Suprapubic skin (tissue), 3 donors: ENCODE data around the gene SETD4.

ENCODE experiments used
- EP300 ChIP-seq: sonication (generic); formaldehyde crosslinking; IDR thresholded peaks from one replicate; pipeline ENCODE4 v1.6.1; 2017; ENCODE audit warnings: antibody characterized with exemption
- POLR2A ChIP-seq, 2 donors: fragments of 450-650 bp; IDR thresholded peaks; one replicate each; pipeline ENCODE4 v1.6.1; 2017; ENCODE audit warnings: antibody characterized with exemption in 2 of 2, mild to moderate bottlenecking in 2 of 2, moderate library complexity in 2 of 2
- TF ChIP-seq, protein P1 (sequence below), 2 donors: fragments of 200-600 bp in 1 of 2; fragments of 450-650 bp in 1 of 2; sonication (generic) in 1 of 2; IDR thresholded peaks; one replicate each; pipeline ENCODE4 v1.5.1; 2016 to 2019; ENCODE audit warnings: antibody characterized with exemption in 2 of 2, mild to moderate bottlenecking in 1 of 2, moderate library complexity in 1 of 2

DNA sequence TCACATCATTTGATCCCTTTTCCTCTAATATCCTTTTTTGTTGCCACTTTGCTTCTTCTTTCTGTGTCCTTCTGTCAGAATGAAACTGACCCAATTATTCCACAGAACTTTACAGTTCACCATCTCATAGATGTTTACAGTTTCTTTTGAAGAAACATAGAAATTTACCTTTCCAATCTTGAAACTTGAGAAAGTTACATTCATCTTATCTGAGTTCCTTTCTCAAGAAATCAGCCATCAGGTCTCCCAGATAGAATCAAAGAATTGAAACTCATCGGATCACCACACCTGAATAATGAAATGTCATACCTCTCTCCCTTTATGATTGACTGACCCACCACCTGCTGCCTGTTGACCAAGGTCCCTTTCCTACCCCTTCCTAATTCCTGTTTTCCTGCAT is 33.2 kb upstream of the SETD4 start:
- TF ChIP-seq POLR2A (IDR thresholded peaks at IDR 0.05), result no peak
- TF ChIP-seq, protein P1, sequence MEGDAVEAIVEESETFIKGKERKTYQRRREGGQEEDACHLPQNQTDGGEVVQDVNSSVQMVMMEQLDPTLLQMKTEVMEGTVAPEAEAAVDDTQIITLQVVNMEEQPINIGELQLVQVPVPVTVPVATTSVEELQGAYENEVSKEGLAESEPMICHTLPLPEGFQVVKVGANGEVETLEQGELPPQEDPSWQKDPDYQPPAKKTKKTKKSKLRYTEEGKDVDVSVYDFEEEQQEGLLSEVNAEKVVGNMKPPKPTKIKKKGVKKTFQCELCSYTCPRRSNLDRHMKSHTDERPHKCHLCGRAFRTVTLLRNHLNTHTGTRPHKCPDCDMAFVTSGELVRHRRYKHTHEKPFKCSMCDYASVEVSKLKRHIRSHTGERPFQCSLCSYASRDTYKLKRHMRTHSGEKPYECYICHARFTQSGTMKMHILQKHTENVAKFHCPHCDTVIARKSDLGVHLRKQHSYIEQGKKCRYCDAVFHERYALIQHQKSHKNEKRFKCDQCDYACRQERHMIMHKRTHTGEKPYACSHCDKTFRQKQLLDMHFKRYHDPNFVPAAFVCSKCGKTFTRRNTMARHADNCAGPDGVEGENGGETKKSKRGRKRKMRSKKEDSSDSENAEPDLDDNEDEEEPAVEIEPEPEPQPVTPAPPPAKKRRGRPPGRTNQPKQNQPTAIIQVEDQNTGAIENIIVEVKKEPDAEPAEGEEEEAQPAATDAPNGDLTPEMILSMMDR (IDR thresholded peaks at IDR 0.05), result no peak
- TF ChIP-seq EP300, result no peak
